HG03097 (cell line): ENCODE measurements around the gene RPL18A.

Experiments
- ATAC-seq: cut with Tn5 transposase; IDR thresholded peaks from one replicate; pipeline ENCODE4 v1.9.1; 2021; ENCODE audit not compliant: unreplicated experiment, low FRiP score

RPL18A gene

GRCh38 chr19:17859533-17860330 is at the start of gene RPL18A:
RPL18A (plus strand) TSS chr19:17859910; CDS start chr19:17859957, 47 bp downstream.
- peak; percentile 96 for ATAC-seq

GRCh38 chr19:17811103-17811502 is 48.6 kb upstream of the RPL18A start:
- ATAC-seq: no peak

GRCh38 chr19:17811681-17812080 is 48.0 kb upstream of the RPL18A start:
- no peak for ATAC-seq

GRCh38 chr19:17812099-17812498 is 47.6 kb upstream of the RPL18A start:
- no peak for ATAC-seq

- ATAC-seq: no peak
Observed at GRCh38 chr19:17817668-17818363, 41.9 kb upstream of the RPL18A start.

GRCh38 chr19:17821190-17821589 is 38.5 kb upstream of the RPL18A start, which contains the start of gene INSL3:
INSL3 (minus strand) TSS chr19:17821519; CDS start chr19:17821506, 13 bp downstream.
- no peak for ATAC-seq

GRCh38 chr19:17824339-17824738 is 35.4 kb upstream of the RPL18A start:
- ATAC-seq: no peak

GRCh38 chr19:17826508-17827056 is 33.1 kb upstream of the RPL18A start:
- no peak for ATAC-seq

GRCh38 chr19:17829855-17830566 is 29.7 kb upstream of the RPL18A start:
- ATAC-seq: no peak

- no peak for ATAC-seq
Observed at GRCh38 chr19:17830567-17831418, 28.9 kb upstream of the RPL18A start.

GRCh38 chr19:17831419-17831888 is 28.3 kb upstream of the RPL18A start:
- ATAC-seq: no peak

- ATAC-seq: no peak
Observed at GRCh38 chr19:17832443-17833208, 27.1 kb upstream of the RPL18A start.

- no peak for ATAC-seq
Observed at GRCh38 chr19:17834350-17835181, 25.1 kb upstream of the RPL18A start.

GRCh38 chr19:17835182-17836006 is 24.3 kb upstream of the RPL18A start:
- no peak for ATAC-seq

- no peak for ATAC-seq
Observed at GRCh38 chr19:17836530-17836929, 23.2 kb upstream of the RPL18A start.

GRCh38 chr19:17837972-17838371 is 21.7 kb upstream of the RPL18A start:
- ATAC-seq: no peak

- no peak for ATAC-seq
Observed at GRCh38 chr19:17840019-17840418, 19.7 kb upstream of the RPL18A start.
